Suprapubic skin (tissue), 3 donors: Measurements from ENCODE around the gene PTCHD1.

Experiments
- POLR2AphosphoS5 ChIP-seq, 3 donors: sonication (generic); formaldehyde crosslinking; IDR thresholded peaks; one replicate each; pipeline ENCODE4 v1.6.1; 2017; ENCODE audit warnings: antibody characterized with exemption in 3 of 3
- TF ChIP-seq, protein P1 (sequence below), 2 donors: fragments of 200-600 bp in 1 of 2; fragments of 450-650 bp in 1 of 2; sonication (generic) in 1 of 2; IDR thresholded peaks; one replicate each; pipeline ENCODE4 v1.5.1; 2016 to 2019; ENCODE audit warnings: antibody characterized with exemption in 2 of 2, mild to moderate bottlenecking in 1 of 2, moderate library complexity in 1 of 2

DNA sequence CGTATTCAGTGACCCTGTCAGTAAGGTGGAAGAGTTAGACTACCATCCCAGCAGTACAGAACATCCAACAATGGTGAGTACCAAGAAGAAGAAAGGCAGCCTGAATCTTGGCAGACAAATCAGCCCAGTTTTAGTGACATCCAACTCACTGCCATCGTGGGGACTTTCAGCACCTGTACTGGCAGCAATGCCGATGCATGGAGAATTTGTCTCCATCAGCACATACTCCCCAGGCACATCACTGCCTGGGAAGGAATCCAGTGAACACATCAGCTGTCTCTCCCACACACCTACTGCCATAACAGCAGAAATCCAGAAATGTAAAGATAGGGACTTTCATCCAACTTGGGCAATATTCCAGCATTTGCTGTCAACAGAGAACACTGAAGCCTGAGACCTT lies 29.8 kb downstream of the PTCHD1 start:
- TF ChIP-seq, protein P1, sequence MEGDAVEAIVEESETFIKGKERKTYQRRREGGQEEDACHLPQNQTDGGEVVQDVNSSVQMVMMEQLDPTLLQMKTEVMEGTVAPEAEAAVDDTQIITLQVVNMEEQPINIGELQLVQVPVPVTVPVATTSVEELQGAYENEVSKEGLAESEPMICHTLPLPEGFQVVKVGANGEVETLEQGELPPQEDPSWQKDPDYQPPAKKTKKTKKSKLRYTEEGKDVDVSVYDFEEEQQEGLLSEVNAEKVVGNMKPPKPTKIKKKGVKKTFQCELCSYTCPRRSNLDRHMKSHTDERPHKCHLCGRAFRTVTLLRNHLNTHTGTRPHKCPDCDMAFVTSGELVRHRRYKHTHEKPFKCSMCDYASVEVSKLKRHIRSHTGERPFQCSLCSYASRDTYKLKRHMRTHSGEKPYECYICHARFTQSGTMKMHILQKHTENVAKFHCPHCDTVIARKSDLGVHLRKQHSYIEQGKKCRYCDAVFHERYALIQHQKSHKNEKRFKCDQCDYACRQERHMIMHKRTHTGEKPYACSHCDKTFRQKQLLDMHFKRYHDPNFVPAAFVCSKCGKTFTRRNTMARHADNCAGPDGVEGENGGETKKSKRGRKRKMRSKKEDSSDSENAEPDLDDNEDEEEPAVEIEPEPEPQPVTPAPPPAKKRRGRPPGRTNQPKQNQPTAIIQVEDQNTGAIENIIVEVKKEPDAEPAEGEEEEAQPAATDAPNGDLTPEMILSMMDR (IDR thresholded peaks at IDR 0.05), result no peak
- TF ChIP-seq POLR2AphosphoS5 (IDR thresholded peaks at IDR 0.05), result no peak
